SIG-M5 treated with dmso at 0.1 percent for 504 hours (cell line): Measurements from ENCODE around the gene MYH9.

Experiments
- DNase-seq: peaks from one replicate; lab custom pipeline; 2025; ENCODE audit not compliant: unreplicated experiment; lab: John Stamatoyannopoulos, UW

Gene MYH9

GRCh38 chr22:36319595-36320497 lies 67.9 kb downstream of the MYH9 start:
- DNase-seq, result no peak

DNA sequence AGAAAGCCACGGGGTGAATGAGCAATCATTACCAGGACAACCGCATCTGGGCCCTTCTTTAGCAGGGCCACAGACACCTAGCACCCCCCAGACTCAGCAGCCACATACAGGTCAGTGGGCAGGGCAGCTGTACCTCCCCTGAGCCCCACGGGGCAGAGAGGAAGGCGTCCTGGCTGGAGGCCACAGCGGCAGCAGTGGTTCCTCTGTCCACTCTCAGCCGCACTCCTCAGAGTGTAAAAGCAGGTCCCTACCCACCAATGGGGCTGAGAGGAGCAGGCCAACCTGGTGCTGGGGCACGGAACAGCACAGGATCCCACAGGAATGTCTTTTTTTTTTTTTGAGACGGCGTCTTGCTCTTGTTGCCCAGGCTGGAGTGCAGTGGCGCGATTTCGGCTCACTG lies 69.3 kb downstream of the MYH9 start:
- DNase-seq, result no peak

DNA sequence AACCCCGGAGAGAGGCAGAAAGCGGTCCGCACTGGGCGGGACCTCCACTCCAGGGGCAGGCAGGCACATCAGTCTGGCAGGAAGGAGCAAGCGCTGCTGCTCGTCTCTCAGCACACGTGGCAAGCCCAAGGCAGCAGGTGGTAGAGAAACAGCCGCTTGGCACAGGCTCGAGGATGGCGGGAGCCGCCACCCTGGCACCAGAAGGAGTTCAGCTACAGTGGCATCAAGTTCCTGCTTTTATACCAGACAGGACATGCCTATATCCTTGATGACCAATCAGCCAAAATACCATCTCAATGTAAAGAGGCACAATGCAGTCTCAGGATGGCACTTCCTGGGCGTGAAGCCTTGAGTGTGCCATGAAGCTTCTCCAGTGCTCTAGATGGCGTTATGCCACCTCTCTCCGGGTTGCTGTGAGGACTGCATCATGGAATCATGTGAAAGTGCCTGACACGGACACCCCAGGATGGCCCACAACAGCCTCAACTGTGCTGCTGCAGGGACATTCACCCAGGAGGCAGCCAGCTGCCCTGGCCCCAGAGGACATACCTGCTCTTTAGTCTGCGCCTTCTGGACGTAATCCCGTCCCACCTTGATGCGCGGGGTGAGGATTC lies 70.0 kb downstream of the MYH9 start:
- no peak for DNase-seq

DNA sequence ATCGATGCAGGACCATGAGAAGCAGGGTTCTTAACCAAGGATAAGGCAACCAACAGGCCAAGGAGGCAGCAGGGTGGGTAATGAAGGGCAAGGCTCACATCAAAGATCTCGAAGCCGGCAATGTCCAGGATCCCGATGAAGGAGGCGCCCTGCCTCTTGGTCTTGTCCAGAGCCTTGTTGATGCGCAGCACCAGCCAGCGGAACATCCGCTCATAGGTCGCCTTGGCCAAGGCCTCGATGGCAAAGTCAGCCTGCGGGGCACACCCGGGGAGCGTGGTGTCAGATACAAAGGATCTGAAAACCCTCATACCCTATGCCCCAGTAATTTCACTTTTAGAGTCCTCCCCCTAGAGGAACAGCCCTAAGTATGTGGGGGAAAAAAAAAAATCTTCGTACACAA lies 71.3 kb downstream of the MYH9 start:
- no peak for DNase-seq

GRCh38 chr22:36315325-36315724 lies 72.4 kb downstream of the MYH9 start:
- DNase-seq, result no peak

DNA sequence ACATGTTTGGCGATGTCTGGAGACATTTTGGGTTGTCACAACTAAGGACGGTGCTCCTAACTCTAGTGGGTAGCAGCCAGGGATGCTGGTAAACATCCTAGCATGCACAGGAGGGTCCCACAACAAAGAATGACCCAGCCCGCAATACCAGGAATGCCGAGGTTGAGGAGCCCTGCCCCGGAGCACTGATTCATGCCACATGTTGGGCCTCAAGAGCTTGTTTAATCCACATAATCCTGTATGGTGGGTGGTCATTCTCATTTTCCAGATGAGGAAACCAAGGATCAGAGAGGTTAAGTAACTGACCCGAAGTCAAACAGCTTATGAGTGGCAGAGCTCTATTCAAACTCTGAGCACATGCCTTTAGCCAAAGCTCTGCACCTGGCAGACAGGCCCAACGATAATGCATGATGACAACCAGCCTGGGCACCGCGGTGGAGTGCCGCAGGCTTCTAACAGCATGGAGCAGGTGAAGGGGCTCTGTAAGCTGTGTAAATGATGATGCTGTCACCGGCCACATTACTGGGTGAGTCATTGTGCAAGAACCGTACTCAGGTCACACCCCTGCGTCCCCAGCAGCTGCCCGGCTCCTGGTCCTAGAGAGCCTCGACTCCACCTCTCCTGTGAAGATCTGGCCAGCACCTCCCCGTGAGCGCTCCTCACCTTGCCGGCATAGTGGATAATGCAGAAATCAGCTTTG lies 76.2 kb downstream of the MYH9 start:
- no peak for DNase-seq

DNA sequence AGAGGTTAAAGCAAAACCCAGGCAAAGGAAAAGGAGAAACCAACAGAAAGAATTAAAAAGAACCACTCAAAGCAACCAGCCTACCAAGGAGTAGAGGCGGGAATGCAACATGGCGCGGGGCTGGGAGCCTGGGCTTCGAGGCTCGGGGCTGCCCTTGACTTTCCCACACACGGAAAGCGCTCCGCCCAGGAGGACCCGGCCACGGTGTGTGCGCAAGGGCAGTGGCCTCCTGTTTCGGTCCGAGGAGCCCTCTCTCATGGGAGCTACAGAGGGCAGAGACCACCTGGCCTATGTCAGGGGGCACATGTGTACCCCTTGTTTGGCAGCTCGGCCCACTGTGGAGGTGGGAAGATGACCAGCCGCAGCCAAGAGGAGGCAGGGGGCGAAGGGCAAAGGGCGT lies 78.9 kb downstream of the MYH9 start:
- DNase-seq, result no peak

GRCh38 chr22:36306227-36306626 lies 81.5 kb downstream of the MYH9 start:
- no peak for DNase-seq

DNA sequence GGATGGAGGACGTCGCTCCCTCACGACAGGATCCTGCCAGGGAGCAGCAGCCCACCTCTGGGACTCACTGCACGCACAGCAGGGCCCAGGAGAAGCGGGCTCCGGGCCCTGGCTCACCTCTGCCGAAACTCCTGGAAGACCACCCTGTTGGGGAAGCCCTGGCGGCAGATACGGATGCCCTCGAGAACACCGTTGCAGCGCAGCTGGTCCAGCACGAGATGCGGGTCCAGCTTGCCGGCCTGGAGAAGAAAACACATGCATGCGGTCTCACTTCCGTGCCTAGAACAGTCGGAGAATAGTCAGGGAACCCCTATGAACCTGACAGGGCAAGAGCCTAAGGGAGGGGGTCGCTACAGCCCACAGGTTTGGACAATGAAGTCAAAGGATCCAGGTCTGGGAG lies 82.0 kb downstream of the MYH9 start:
- DNase-seq, result no peak

DNA sequence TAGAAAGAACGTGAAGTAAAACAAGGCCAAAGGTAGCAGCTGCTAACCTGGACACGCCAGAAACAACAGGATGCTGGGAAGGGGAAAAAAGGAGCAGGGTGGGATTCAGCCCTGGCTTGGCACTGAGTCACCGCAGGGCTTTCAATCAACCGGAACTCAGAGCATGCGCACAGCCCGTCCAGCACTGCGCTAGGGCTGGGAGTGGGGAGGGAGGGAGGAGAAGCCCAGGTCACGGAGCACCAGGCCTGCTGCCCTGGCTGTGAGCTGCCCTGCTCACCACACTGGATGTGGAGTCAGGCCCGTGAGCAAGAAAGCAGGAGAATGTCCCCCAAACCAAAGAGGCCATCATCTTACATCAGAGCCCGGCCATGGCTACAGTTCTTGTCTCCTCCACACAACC lies 83.3 kb downstream of the MYH9 start:
- DNase-seq, result no peak

- DNase-seq, result no peak
These were observed 83.9 kb downstream of the MYH9 start for GRCh38 chr22:36303874-36304273.

GRCh38 chr22:36303115-36303467 lies 84.7 kb downstream of the MYH9 start:
- DNase-seq, result no peak

GRCh38 chr22:36302439-36303114 lies 85.2 kb downstream of the MYH9 start:
- no peak for DNase-seq

DNA sequence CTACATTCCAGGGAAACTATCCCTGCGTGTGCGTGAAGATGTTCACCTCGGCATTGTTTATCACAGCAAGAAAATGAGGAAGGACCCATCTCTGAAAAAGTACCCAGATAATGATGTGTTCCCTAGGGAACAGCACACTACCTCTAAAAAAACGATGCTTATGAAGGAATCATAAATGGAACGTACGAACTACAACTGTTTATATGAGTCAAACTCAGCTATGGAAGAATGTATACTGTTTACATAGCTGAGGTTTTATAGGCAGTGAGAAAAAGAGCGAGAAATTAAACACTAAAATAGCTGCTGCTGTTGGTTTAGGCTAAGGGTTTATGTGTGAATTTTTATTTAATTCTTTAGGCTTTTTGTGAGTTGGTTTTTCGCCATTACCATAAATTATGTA lies 85.9 kb downstream of the MYH9 start:
- DNase-seq, result no peak

DNA sequence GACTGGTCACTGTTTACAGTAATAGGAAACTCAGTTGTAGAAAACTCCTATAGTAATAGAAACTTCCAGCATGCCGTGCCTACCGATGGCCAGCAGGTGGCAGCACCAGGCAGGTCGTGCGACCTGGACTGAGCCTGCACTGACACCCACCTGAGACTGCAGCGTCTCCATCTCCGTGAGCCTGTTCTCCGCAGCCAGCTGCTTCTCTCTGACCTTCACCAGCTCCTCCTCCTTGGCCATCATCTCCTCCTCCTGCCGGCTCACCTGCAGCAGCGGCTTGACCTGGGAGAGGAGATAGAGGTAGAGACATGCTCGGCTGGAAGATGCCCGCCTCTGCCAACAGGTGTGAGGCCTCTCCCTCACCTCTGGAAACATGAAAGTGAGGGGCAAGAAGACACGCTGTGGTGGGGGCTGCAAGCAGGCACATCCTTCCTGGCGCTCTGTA lies 86.4 kb downstream of the MYH9 start:
- DNase-seq, result peak; percentile 45

DNA sequence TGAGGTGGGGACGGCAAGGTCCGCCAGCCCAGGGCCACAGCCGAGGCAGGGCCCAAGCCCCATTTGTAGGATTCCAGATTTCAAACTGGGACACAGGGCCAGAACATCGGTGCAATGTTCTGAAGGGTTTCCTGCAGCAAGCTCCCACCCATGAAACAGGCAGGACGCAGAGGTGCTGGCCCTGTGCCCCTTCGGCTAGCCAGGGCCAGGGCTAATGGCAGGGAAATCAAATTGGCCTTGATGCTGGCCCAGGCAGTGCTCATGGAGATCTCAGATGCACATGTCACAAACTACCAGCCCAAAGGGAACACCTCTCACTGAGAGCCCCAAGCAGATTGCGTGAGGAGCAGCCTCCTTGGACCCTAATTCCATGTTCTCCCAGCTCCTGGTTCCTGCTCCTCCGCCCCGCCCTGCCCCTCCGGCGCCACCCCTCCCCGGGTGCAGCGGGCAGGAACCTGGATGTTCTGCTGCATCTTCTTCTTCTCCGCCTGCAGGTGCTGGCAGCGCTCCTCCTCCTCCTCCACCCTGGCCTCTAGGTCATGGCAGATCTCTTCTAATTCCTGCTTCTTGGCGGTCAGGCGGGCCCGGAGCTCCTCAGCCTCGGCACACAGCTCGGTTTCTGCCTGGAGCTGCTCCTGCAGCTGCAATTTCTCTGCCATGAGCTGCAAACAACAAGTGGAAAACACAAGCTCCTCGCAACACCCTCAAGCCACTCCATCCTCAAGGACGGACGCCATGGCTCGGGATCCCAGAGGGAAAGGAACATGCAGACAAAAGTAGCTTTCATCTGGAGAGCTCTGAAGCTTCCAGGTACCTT lies 87.2 kb downstream of the MYH9 start:
- no peak for DNase-seq

DNA sequence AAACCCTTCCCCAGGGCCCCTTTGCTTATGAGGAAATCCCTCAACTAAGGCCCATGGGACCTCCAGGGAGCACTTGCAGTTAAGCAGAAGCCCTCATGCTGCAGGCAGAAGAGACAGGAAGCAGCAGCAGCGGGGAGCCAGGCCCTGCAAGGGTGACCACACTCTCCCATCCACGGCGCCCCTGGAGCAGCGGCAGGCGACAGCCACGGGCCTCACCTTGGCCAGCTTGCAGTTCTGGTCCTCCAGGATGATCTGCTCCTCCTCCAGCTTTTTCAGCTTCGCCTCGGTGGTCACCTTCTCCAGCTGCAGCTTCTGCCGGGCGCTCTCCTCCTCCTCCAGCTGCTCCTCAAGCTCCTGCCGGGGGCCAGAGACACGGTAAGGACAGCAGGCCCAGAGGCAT lies 87.9 kb downstream of the MYH9 start:
- DNase-seq, result no peak

GRCh38 chr22:36299295-36299694 lies 88.5 kb downstream of the MYH9 start:
- DNase-seq, result no peak

DNA sequence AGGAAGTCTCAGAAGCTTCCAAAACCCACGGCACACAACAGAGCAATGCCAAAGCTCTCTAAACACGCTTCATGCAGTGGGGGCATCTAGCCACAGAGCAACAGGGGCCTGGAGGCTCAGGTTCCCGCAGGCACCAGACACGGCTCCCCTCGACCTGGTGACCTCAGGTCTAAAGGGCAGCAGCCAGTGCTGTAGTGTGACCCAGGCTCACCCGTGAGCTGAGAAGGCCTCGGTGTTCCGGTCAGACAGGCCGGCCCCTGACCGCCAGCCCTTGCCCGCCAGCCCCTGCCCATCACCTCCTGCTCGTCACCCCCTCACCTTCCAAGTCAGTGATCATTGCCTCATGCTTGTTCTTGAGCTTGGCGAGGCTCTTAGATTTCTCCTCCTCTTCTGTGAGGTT lies 89.2 kb downstream of the MYH9 start:
- no peak for DNase-seq

GRCh38 chr22:36298118-36298517 lies 89.6 kb downstream of the MYH9 start:
- DNase-seq, result no peak

GRCh38 chr22:36297568-36297967 lies 90.2 kb downstream of the MYH9 start:
- DNase-seq, result no peak
